ENCODE measurements around the gene PDGFRB.

The PDGFRB gene

GRCh38 chr5:150181766-150182545 lies 26.3 kb upstream of the PDGFRB start:
- no peak for DNase-seq

GRCh38 chr5:150181027-150181426 lies 25.4 kb upstream of the PDGFRB start:
- no peak for DNase-seq

GRCh38 chr5:150180241-150181026 lies 24.8 kb upstream of the PDGFRB start:
- no peak for DNase-seq

GRCh38 chr5:150179019-150179620 lies 23.5 kb upstream of the PDGFRB start:
- DNase-seq, result no peak

GRCh38 chr5:150178262-150178661 lies 22.6 kb upstream of the PDGFRB start:
- no peak for DNase-seq

- no peak for DNase-seq
These were observed 22.1 kb upstream of the PDGFRB start for GRCh38 chr5:150177721-150178120.

GRCh38 chr5:150176745-150177477 lies 21.3 kb upstream of the PDGFRB start:
- no peak for DNase-seq

GRCh38 chr5:150175536-150175935 lies 19.9 kb upstream of the PDGFRB start:
- DNase-seq, result no peak

- no peak for DNase-seq
These were observed 19.4 kb upstream of the PDGFRB start for GRCh38 chr5:150175076-150175475.

GRCh38 chr5:150174285-150174684 lies 18.6 kb upstream of the PDGFRB start:
- no peak for DNase-seq

- DNase-seq, result no peak
These were observed 17.5 kb upstream of the PDGFRB start for GRCh38 chr5:150173161-150173560.

- no peak for DNase-seq
These were observed 16.9 kb upstream of the PDGFRB start for GRCh38 chr5:150172556-150172955.

GRCh38 chr5:150172145-150172544 lies 16.5 kb upstream of the PDGFRB start:
- no peak for DNase-seq

GRCh38 chr5:150168864-150169263 lies 13.2 kb upstream of the PDGFRB start:
- no peak for DNase-seq

- no peak for DNase-seq
These were observed 12.3 kb upstream of the PDGFRB start for GRCh38 chr5:150167908-150168307.

GRCh38 chr5:150167512-150167850 lies 11.8 kb upstream of the PDGFRB start:
- DNase-seq, result no peak

- DNase-seq, result no peak
These were observed 11.2 kb upstream of the PDGFRB start, which contains the start of gene CDX1 for GRCh38 chr5:150166650-150167511. Gene CDX1, plus strand, starts transcription at chr5:150166778. Its CDS starts 99 bp downstream, at chr5:150166877.

- DNase-seq, result no peak
These were observed 10.5 kb upstream of the PDGFRB start for GRCh38 chr5:150166037-150166649.

- DNase-seq, result no peak
These were observed 8.8 kb upstream of the PDGFRB start for GRCh38 chr5:150164211-150164980.

GRCh38 chr5:150163547-150164059 lies 8.0 kb upstream of the PDGFRB start:
- DNase-seq, result no peak

GRCh38 chr5:150163035-150163434 lies 7.4 kb upstream of the PDGFRB start:
- no peak for DNase-seq
